HepG2 (cell line): ENCODE results near the gene GNG7. TPM values are rescaled to one million over a fixed set of nuclear protein-coding genes. Genes with fewer than 3 reads are reported as not detected.

Experiments used
- JARID2 ChIP-seq: sonication (generic); formaldehyde crosslinking; IDR thresholded peaks from 2 replicates; pipeline ENCODE4 v1.8.1; 2023; ENCODE audit warnings: missing genetic modification reagents, inconsistent platforms; ENCODE audit not compliant: insufficient replicate concordance
- KAT7 ChIP-seq: IDR thresholded peaks from 2 replicates; pipeline ENCODE4 v1.6.1; 2018; ENCODE audit warnings: borderline replicate concordance, missing compliant biosample characterization
- SIN3A ChIP-seq: IDR thresholded peaks from 2 replicates; pipeline ENCODE4 v1.6.1; 2011; ENCODE audit warnings: low read depth, mild to moderate bottlenecking, control low read depth, low read length, borderline replicate concordance
- SMYD3 ChIP-seq: sonication (generic); formaldehyde crosslinking; IDR thresholded peaks from 2 replicates; pipeline ENCODE4 v1.8.1; 2023; ENCODE audit warnings: mild to moderate bottlenecking, missing genetic modification reagents
- SNRNP70 ChIP-seq: fragments of 200-400 bp; formaldehyde crosslinking; IDR thresholded peaks from 2 replicates; pipeline ENCODE4 v1.6.1; 2017; ENCODE audit warnings: mild to moderate bottlenecking, low read depth, low read length, moderate library complexity
- SRSF1 ChIP-seq: fragments of 200-400 bp; formaldehyde crosslinking; optimal IDR thresholded peaks from 2 replicates; pipeline ENCODE3; 2017; ENCODE audit warnings: mild to moderate bottlenecking, low read depth, low read length, moderate library complexity
- TMF1 ChIP-seq: sonication (generic); formaldehyde crosslinking; IDR thresholded peaks from 2 replicates; pipeline ENCODE4 v1.8.1; 2022; ENCODE audit warnings: low read depth, missing genetic modification reagents
- ZFP41 ChIP-seq: sonication (generic); formaldehyde crosslinking; IDR thresholded peaks from 2 replicates; pipeline ENCODE4 v1.4.0; 2020; ENCODE audit warnings: mild to moderate bottlenecking, missing genetic modification reagents, borderline replicate concordance
- ZNF136 ChIP-seq: sonication (generic); formaldehyde crosslinking; IDR thresholded peaks from 2 replicates; pipeline ENCODE4 v1.8.1; 2022; ENCODE audit warnings: low read depth, mild to moderate bottlenecking, moderate library complexity, missing genetic modification reagents
- ZNF235 ChIP-seq: sonication (generic); formaldehyde crosslinking; IDR thresholded peaks from 2 replicates; pipeline ENCODE4 v1.8.1; 2023; ENCODE audit warnings: mild to moderate bottlenecking, missing genetic modification reagents, borderline replicate concordance
- ZNF251 ChIP-seq: sonication (generic); formaldehyde crosslinking; IDR thresholded peaks from 2 replicates; pipeline ENCODE4 v1.9.0; 2021; ENCODE audit warnings: mild to moderate bottlenecking, missing genetic modification reagents
- ZNF33B ChIP-seq: sonication (generic); formaldehyde crosslinking; IDR thresholded peaks from 2 replicates; pipeline ENCODE4 v1.5.1; 2020; ENCODE audit warnings: mild to moderate bottlenecking, missing genetic modification reagents
- ZNF75D ChIP-seq: sonication (generic); formaldehyde crosslinking; IDR thresholded peaks from 2 replicates; pipeline ENCODE4 v1.8.1; 2023; ENCODE audit warnings: missing genetic modification reagents, mild to moderate bottlenecking, borderline replicate concordance
- polyA plus RNA-seq, 8 experiments: library from polyadenylated mRNA; depleted of rRNA in 3 of 8; stranded (reverse) in 7 of 8; unstranded in 1 of 8; fragments of >200 nt; fragmentation: Illumina TruSeq in 4 of 8; extraction: Trizol in 4 of 8; gene quantifications; 2 replicates each; pipeline versions ENCODE4 v1.2.1 to v1.2.3, GENCODE V29; 2011 to 2016; ENCODE audit warnings: low read depth in 4 of 8, missing spikeins in 1 of 8, mixed read lengths in 1 of 8; ENCODE audit not compliant: insufficient read depth in 1 of 8
- total RNA-seq, 5 experiments: library from RNA; depleted of rRNA; stranded (reverse); fragments of >200 nt; fragmentation: Illumina TruSeq; extraction: Trizol; gene quantifications; 2 replicates each; pipeline ENCODE4 v1.2.3, GENCODE V29; 2016; ENCODE audit warnings: low read depth in 1 of 5
- TF ChIP-seq, protein P1 (sequence below): sonication (generic); formaldehyde crosslinking; IDR thresholded peaks from 2 replicates; pipeline ENCODE4 v1.4.0; 2020; ENCODE audit warnings: mild to moderate bottlenecking, missing genetic modification reagents
- TF ChIP-seq, protein P2 (sequence below): sonication (generic); formaldehyde crosslinking; IDR thresholded peaks from 2 replicates; pipeline ENCODE4 v1.8.1; 2023; ENCODE audit warnings: mild to moderate bottlenecking, missing genetic modification reagents
- TF ChIP-seq, protein P3 (sequence below): sonication (generic); formaldehyde crosslinking; IDR thresholded peaks from 2 replicates; pipeline ENCODE4 v1.4.0; 2020; ENCODE audit warnings: mild to moderate bottlenecking, low read depth, missing genetic modification reagents
- TF ChIP-seq, protein P4 (sequence below): sonication (generic); formaldehyde crosslinking; IDR thresholded peaks from 2 replicates; pipeline ENCODE4 v1.4.0; 2020; ENCODE audit warnings: missing genetic modification reagents
- TF ChIP-seq, protein P5 (sequence below): sonication (generic); formaldehyde crosslinking; IDR thresholded peaks from 2 replicates; pipeline ENCODE4 v1.4.0; 2020; ENCODE audit warnings: missing genetic modification reagents
- TF ChIP-seq, protein P6 (sequence below): IDR thresholded peaks from 2 replicates; pipeline ENCODE4 v1.6.1; 2012; ENCODE audit warnings: inconsistent platforms
- TF ChIP-seq, protein P7 (sequence below): sonication (generic); formaldehyde crosslinking; IDR thresholded peaks from 2 replicates; pipeline ENCODE4 v1.8.0; 2022; ENCODE audit warnings: missing genetic modification reagents, mild to moderate bottlenecking, moderate library complexity, borderline replicate concordance

The GNG7 gene
- total and polyA plus RNA-seq, 2 of the 13 experiments (the other 11 are each of a cell fraction or from before 2014, with no cell fraction given), result 1.4 to 3.3 TPM

DNA sequence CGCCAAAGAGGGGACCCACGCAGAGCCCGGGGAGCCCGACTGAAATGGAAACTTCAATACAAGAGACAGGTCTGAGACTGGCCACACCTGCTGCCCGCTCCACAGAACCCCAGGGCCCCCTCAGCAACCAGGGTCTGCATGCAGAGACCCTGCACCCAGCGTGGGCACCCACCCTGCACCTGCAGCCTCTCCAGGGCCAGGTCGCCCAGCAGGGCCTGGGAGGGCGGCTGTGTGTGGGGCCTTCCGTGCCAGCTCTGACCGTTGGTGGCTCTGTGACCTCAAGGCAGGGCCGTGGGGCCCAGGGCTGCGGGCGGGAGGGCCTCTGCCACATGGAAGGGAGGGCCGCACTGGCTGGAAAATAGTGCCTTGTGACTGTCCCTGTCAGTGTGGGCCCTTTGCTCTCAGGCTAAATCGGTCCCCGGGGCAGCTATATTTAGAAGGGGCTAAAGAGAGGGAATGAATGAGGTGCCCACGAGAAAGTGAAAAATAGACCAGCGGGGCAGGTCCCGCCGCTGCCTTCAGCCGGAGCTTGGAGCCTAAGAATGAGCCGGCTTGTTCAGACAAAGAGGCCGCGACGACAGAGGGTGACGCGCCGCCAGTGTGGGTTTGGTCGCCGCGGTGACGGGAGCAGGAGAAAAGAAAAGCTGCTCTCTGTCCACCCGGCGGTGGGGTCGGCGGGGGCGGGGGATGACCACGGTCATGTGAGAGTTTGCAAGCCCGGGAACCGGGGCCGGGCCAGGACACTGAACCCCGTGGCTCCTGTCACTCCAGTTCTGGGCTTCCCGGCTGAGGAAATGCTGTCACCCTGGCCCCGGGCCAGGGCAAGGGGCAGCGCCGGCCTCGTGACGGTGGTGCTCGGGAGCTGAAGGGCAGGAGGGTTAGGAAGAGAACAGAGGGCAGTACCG lies 156.1 kb downstream of the GNG7 start (continued):
- TF ChIP-seq, protein P1, sequence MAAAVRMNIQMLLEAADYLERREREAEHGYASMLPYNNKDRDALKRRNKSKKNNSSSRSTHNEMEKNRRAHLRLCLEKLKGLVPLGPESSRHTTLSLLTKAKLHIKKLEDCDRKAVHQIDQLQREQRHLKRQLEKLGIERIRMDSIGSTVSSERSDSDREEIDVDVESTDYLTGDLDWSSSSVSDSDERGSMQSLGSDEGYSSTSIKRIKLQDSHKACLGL (CRISPR knock-in tag), result peak; percentile 55; the same call in 1 of the 2 replicates
- no peak; the same call in 1 of the 2 replicates for TF ChIP-seq KAT7
- no peak for TF ChIP-seq ZNF251 (CRISPR knock-in tag)
- TF ChIP-seq, protein P2, sequence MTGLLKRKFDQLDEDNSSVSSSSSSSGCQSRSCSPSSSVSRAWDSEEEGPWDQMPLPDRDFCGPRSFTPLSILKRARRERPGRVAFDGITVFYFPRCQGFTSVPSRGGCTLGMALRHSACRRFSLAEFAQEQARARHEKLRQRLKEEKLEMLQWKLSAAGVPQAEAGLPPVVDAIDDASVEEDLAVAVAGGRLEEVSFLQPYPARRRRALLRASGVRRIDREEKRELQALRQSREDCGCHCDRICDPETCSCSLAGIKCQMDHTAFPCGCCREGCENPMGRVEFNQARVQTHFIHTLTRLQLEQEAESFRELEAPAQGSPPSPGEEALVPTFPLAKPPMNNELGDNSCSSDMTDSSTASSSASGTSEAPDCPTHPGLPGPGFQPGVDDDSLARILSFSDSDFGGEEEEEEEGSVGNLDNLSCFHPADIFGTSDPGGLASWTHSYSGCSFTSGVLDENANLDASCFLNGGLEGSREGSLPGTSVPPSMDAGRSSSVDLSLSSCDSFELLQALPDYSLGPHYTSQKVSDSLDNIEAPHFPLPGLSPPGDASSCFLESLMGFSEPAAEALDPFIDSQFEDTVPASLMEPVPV (CRISPR knock-in tag), result peak; percentile 85; the same call in 1 of the 2 replicates
- TF ChIP-seq, protein P3, sequence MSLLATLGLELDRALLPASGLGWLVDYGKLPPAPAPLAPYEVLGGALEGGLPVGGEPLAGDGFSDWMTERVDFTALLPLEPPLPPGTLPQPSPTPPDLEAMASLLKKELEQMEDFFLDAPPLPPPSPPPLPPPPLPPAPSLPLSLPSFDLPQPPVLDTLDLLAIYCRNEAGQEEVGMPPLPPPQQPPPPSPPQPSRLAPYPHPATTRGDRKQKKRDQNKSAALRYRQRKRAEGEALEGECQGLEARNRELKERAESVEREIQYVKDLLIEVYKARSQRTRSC, result no peak
- TF ChIP-seq, protein P4, sequence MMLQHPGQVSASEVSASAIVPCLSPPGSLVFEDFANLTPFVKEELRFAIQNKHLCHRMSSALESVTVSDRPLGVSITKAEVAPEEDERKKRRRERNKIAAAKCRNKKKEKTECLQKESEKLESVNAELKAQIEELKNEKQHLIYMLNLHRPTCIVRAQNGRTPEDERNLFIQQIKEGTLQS (CRISPR knock-in tag), result 0 out of 2 replicates have a peak, but pooled peaks have one; percentile 11
- 0 out of 2 replicates have a peak, but pooled peaks have one; percentile 25 for TF ChIP-seq ZNF136 (CRISPR knock-in tag)
- TF ChIP-seq JARID2 (CRISPR knock-in tag), result no peak
- TF ChIP-seq, protein P5, sequence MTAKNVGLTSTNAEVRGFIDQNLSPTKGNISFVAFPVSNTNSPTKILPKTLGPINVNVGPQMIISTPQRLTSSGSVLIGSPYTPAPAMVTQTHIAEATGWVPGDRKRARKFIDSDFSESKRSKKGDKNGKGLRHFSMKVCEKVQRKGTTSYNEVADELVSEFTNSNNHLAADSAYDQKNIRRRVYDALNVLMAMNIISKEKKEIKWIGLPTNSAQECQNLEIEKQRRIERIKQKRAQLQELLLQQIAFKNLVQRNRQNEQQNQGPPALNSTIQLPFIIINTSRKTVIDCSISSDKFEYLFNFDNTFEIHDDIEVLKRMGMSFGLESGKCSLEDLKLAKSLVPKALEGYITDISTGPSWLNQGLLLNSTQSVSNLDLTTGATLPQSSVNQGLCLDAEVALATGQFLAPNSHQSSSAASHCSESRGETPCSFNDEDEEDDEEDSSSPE (CRISPR knock-in tag), result peak; percentile 54
- no peak for TF ChIP-seq ZNF75D (CRISPR knock-in tag)
- no peak for TF ChIP-seq SNRNP70
- TF ChIP-seq SRSF1, result no peak
- TF ChIP-seq TMF1 (CRISPR knock-in tag), result peak; percentile 88
- TF ChIP-seq, protein P6, sequence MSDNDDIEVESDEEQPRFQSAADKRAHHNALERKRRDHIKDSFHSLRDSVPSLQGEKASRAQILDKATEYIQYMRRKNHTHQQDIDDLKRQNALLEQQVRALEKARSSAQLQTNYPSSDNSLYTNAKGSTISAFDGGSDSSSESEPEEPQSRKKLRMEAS, result peak; percentile 90
- TF ChIP-seq, protein P7, sequence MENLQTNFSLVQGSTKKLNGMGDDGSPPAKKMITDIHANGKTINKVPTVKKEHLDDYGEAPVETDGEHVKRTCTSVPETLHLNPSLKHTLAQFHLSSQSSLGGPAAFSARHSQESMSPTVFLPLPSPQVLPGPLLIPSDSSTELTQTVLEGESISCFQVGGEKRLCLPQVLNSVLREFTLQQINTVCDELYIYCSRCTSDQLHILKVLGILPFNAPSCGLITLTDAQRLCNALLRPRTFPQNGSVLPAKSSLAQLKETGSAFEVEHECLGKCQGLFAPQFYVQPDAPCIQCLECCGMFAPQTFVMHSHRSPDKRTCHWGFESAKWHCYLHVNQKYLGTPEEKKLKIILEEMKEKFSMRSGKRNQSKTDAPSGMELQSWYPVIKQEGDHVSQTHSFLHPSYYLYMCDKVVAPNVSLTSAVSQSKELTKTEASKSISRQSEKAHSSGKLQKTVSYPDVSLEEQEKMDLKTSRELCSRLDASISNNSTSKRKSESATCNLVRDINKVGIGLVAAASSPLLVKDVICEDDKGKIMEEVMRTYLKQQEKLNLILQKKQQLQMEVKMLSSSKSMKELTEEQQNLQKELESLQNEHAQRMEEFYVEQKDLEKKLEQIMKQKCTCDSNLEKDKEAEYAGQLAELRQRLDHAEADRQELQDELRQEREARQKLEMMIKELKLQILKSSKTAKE (CRISPR knock-in tag), result peak; percentile 60; the same call in 1 of the 2 replicates
- peak; percentile 23; the same call in 1 of the 2 replicates for TF ChIP-seq SMYD3 (CRISPR knock-in tag)
- no peak for TF ChIP-seq ZFP41
- TF ChIP-seq SIN3A, result peak; percentile 74
- TF ChIP-seq ZNF235 (CRISPR knock-in tag), result peak; percentile 70; the same call in 1 of the 2 replicates
- TF ChIP-seq ZNF33B (CRISPR knock-in tag), result peak; percentile 76; the same call in 1 of the 2 replicates
